ENCODE measurements around the gene ELANE.
"Not testable (repeated sequence)": the region's sequence is repeated elsewhere in the genome, so short reads cannot be mapped to it uniquely, and the experiment has no call there.

Gene ELANE

GRCh38 chr19:813219-814151, 38.6 kb upstream of the ELANE start:
- in situ Hi-C loops (cut with HindIII; ENCODE audit: low pct_ligation_motif_present, low pct_unique_long_range_greater_than_20kb, low sequenced_read_pairs), result no loop called here
- no peak for DNase-seq

GRCh38 chr19:814152-815078, 37.7 kb upstream of the ELANE start:
- in situ Hi-C loops (cut with HindIII; ENCODE audit: low pct_ligation_motif_present, low pct_unique_long_range_greater_than_20kb, low sequenced_read_pairs), result no loop called here
- no peak for DNase-seq

- DNase-seq, result no peak
- in situ Hi-C loops (cut with HindIII; ENCODE audit: low pct_ligation_motif_present, low pct_unique_long_range_greater_than_20kb, low sequenced_read_pairs), result no loop called here
These were observed 36.9 kb upstream of the ELANE start for GRCh38 chr19:815079-815774.

- no peak for DNase-seq
- in situ Hi-C loops (cut with HindIII; ENCODE audit: low pct_ligation_motif_present, low pct_unique_long_range_greater_than_20kb, low sequenced_read_pairs), result no loop called here
These were observed 36.2 kb upstream of the ELANE start for GRCh38 chr19:815775-816499.

- in situ Hi-C loops (cut with HindIII; ENCODE audit: low pct_ligation_motif_present, low pct_unique_long_range_greater_than_20kb, low sequenced_read_pairs), result no loop called here
- no peak for DNase-seq
These were observed 35.6 kb upstream of the ELANE start for GRCh38 chr19:816500-816857.

GRCh38 chr19:820212-820611, 31.9 kb upstream of the ELANE start:
- in situ Hi-C loops (cut with HindIII; ENCODE audit: low pct_ligation_motif_present, low pct_unique_long_range_greater_than_20kb, low sequenced_read_pairs); DNase-seq: not testable (repeated sequence)

- no peak for DNase-seq
- in situ Hi-C loops (cut with HindIII; ENCODE audit: low pct_ligation_motif_present, low pct_unique_long_range_greater_than_20kb, low sequenced_read_pairs), result no loop called here
These were observed 30.8 kb upstream of the ELANE start for GRCh38 chr19:821231-821824.

GRCh38 chr19:821825-822503, 30.1 kb upstream of the ELANE start, which contains the start of gene PLPPR3:
TSS of gene PLPPR3 (minus strand) at chr19:821955. CDS start at chr19:821559, 396 bp downstream.
- no peak for DNase-seq
- in situ Hi-C loops (cut with HindIII; ENCODE audit: low pct_ligation_motif_present, low pct_unique_long_range_greater_than_20kb, low sequenced_read_pairs), result no loop called here

- DNase-seq, result no peak
- in situ Hi-C loops (cut with HindIII; ENCODE audit: low pct_ligation_motif_present, low pct_unique_long_range_greater_than_20kb, low sequenced_read_pairs), result no loop called here
These were observed 28.5 kb upstream of the ELANE start for GRCh38 chr19:823565-824121.

GRCh38 chr19:824885-825284, 27.2 kb upstream of the ELANE start:
- DNase-seq, result no peak
- in situ Hi-C loops (cut with HindIII; ENCODE audit: low pct_ligation_motif_present, low pct_unique_long_range_greater_than_20kb, low sequenced_read_pairs), result no loop called here

GRCh38 chr19:825897-826644, 26.0 kb upstream of the ELANE start:
- no peak for DNase-seq
- in situ Hi-C loops (cut with HindIII; ENCODE audit: low pct_ligation_motif_present, low pct_unique_long_range_greater_than_20kb, low sequenced_read_pairs), result no loop called here

GRCh38 chr19:827314-827709, 24.8 kb upstream of the ELANE start:
- no peak for DNase-seq
- in situ Hi-C loops (cut with HindIII; ENCODE audit: low pct_ligation_motif_present, low pct_unique_long_range_greater_than_20kb, low sequenced_read_pairs), result no loop called here

GRCh38 chr19:827710-828321, 24.3 kb upstream of the ELANE start, which contains the start of gene AZU1:
TSS of gene AZU1 (plus strand) at chr19:827837. CDS start at chr19:827847, 10 bp downstream.
- in situ Hi-C loops (cut with HindIII; ENCODE audit: low pct_ligation_motif_present, low pct_unique_long_range_greater_than_20kb, low sequenced_read_pairs), result no loop called here
- DNase-seq, result no peak

- in situ Hi-C loops (cut with HindIII; ENCODE audit: low pct_ligation_motif_present, low pct_unique_long_range_greater_than_20kb, low sequenced_read_pairs), result no loop called here
These were observed 22.9 kb upstream of the ELANE start for GRCh38 chr19:829129-829758.

More at GRCh38 chr19:829129-829758, 22.9 kb upstream of the ELANE start:
- no peak for DNase-seq

Data from ACHN (cell line).